ENCODE measurements around the gene GBF1. TPM values are rescaled to one million over a fixed set of nuclear protein-coding genes. Genes with fewer than 3 reads are reported as not detected.
A peak's percentile ranks its signal among the peaks of the same experiment; 100 is the strongest.

The GBF1 gene
- total RNA-seq, 1 donor from 2014 or later: 59.9 TPM

DNA sequence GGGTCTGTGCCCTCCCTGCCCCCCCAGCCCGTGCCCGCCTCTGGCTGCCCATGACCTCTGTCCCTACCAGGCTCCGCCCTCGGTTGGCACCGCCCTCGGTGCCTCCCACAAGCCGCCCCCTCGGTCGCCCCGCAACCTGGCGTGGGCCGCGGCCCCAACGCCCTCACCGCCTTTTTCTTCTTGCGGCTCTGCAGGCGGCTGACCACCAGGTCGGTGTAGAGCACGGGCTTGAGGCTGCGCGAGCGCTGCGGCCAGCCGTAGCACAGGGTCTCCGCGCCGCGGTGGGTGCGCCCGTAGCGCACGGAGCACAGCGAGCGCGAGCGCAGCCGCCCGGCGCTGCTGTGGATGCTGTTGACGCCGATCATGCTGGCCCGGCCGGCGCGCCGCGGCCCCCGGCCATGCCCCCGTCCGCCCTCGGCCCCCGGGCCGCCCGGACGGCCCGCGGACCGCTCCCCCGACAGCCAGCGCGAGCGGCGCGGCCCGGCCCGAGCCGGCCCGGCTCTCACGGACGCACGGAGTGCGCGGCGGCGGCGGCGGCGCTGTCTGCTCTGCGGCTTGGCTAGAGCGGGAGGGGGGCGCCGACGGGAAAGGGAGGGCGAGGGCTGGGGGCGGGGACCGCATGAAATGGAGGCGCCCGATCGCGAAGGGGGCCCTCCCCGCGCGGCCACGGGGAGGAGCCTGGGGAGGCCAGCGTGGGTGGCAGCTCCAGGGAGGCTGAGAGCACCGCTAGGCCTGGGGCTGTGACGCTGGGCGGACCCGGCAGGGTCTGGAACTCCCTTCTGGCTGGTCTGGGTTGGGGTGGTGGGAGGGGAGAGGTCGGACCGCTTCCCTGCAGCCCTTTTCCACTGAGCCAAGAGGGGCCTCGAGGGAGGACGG is 163.6 kb downstream of the GBF1 start:
- peaks cover 3% of the 10 kb centered on the region for H3K36me3 Mint-ChIP-seq (ENCODE audit: unreplicated experiment)
- H3K4me1 Mint-ChIP-seq (ENCODE audit: unreplicated experiment): peaks cover 20% of the 10 kb centered on the region
- DNase-seq (ENCODE audit: extremely low spot score, unreplicated experiment): no peak
- peaks cover 36% of the 10 kb centered on the region for H3K27me3 Mint-ChIP-seq (ENCODE audit: unreplicated experiment)
- no peak overlapping the region for H3K27ac Mint-ChIP-seq (ENCODE audit: unreplicated experiment)
- H3K4me3 Mint-ChIP-seq (ENCODE audit: unreplicated experiment): peak overlapping the region; percentile 52
- TF ChIP-seq, protein P1, sequence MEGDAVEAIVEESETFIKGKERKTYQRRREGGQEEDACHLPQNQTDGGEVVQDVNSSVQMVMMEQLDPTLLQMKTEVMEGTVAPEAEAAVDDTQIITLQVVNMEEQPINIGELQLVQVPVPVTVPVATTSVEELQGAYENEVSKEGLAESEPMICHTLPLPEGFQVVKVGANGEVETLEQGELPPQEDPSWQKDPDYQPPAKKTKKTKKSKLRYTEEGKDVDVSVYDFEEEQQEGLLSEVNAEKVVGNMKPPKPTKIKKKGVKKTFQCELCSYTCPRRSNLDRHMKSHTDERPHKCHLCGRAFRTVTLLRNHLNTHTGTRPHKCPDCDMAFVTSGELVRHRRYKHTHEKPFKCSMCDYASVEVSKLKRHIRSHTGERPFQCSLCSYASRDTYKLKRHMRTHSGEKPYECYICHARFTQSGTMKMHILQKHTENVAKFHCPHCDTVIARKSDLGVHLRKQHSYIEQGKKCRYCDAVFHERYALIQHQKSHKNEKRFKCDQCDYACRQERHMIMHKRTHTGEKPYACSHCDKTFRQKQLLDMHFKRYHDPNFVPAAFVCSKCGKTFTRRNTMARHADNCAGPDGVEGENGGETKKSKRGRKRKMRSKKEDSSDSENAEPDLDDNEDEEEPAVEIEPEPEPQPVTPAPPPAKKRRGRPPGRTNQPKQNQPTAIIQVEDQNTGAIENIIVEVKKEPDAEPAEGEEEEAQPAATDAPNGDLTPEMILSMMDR (IDR thresholded peaks at IDR 0.05): no peak
- no peaks in the 10 kb centered on the region for H3K9me3 Mint-ChIP-seq (ENCODE audit: unreplicated experiment)

DNA sequence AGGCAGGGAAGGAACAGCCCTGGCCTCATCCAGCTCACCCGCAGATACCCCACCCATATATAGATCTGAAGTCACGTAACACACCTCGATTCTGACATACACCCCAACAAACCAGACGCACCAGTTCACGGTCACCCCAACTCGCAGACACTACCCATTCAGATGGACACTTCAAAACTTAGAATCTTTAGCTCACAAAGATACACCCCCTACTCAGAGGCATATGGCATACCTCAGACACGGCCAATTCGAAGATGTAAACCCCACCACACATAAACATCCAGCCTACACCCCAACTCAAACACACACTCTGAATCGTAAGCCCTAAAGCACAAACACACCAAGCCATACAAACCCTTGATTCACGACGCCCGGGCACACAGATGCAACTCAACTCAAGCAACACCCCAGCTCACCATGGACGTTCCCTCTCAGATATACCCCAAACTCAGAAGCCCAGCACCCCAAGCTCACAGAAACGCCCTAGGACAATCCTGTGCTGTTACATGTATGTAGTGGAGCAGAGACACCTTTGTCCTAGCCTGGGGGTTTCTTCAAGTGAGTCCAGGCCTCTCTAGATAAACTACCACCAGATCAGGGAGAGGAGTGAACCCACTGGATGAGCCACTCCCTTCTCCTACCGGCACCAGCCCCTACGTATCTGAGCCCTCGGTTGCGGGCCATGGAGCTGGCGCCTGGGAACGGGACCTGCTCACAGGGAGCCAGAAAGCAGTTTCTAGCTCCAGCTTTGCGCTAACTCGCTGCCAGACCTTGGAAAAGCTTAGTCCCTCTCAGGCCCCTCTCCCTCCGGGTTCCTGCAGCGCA is 164.5 kb downstream of the GBF1 start:
- H3K4me1 Mint-ChIP-seq (ENCODE audit: unreplicated experiment): peaks cover 20% of the 10 kb centered on the region
- H3K36me3 Mint-ChIP-seq (ENCODE audit: unreplicated experiment): peaks cover 3% of the 10 kb centered on the region
- H3K27ac Mint-ChIP-seq (ENCODE audit: unreplicated experiment): no peak overlapping the region
- H3K9me3 Mint-ChIP-seq (ENCODE audit: unreplicated experiment): no peaks in the 10 kb centered on the region
- peaks cover 39% of the 10 kb centered on the region for H3K27me3 Mint-ChIP-seq (ENCODE audit: unreplicated experiment)
- peak overlapping the region; percentile 52 for H3K4me3 Mint-ChIP-seq (ENCODE audit: unreplicated experiment)
- TF ChIP-seq, protein P1 (IDR thresholded peaks at IDR 0.05): no peak
- DNase-seq (ENCODE audit: extremely low spot score, unreplicated experiment): no peak

DNA sequence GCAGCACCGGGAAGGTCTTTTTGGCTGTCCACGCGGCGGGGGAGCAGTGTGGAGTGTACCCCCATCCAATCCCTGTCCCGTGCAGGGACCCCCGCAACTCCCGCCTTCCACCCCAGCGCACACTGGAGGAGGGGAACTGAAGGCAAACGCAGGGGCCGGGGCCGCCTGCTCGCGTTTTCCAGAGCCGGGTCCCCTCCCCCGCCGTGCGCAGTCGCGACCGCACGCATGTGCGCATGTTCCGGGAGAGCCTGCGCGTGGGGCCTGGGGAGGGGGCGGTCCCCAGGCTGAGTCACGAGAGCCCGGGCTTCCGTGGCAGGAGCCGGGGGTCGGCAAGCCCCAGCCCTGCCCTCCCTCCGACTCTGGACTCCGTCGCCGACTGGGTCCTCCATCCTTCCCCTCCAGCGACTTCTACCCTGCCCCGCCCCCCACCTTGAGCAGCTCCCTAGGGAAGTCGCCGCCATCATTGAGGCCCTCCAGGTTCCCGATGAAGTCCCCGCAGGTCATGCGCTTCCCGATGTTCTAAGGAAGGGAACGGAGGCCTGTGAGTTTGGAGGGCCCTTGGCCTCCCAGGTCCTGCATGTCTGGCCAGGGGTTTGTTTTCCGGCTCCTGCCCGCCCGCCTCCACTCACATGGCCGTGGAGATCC is 165.2 kb downstream of the GBF1 start:
- DNase-seq (ENCODE audit: extremely low spot score, unreplicated experiment): no peak
- peak overlapping the region; percentile 56 for H3K4me3 Mint-ChIP-seq (ENCODE audit: unreplicated experiment)
- H3K4me1 Mint-ChIP-seq (ENCODE audit: unreplicated experiment): peaks cover 20% of the 10 kb centered on the region
- peaks cover 3% of the 10 kb centered on the region for H3K36me3 Mint-ChIP-seq (ENCODE audit: unreplicated experiment)
- H3K9me3 Mint-ChIP-seq (ENCODE audit: unreplicated experiment): no peaks in the 10 kb centered on the region
- H3K27ac Mint-ChIP-seq (ENCODE audit: unreplicated experiment): no peak overlapping the region
- H3K27me3 Mint-ChIP-seq (ENCODE audit: unreplicated experiment): peaks cover 39% of the 10 kb centered on the region
- TF ChIP-seq, protein P1 (IDR thresholded peaks at IDR 0.05): no peak

DNA sequence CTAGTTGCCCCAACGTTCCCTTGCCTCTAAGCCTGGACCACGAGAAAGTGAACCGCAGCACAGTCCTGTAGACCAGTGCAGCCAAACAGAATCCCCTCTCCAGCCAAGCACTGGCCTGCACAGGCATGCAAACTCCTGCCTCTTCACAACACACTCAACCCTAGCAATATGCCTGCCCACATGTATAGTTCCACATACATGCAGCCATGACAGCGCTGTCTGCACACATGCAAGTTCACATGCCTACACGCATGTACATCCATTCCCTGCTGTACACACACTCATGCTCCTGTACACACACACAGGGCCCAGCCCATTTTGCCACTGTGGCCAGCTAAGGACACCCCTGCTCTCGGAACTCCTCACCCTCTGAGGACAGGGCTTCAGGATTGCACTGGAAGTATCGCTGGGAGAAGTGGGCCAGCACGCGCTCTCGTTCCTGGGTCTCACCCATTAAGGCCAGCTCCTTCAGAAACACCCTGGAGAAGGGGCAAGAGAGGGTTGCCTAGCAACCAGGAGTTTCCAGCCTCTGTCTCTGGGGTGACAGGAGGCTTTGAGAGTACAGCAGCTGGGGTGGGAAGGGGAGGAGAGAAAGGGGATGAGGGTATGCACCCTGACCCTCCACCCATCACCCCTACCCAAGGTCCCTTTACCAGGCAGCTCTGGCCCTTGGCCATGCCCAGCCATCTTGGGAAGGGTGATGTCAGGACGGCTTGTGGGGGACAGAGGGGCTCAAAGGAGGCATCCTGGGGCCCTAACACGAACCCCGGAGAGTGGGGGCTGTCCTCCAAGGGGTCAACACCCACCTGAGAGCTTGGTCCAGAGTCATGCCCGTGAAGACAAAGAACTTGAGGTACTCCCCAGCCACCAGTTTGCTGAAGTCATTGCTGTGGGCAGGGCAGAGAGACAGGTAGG is 166.3 kb downstream of the GBF1 start:
- H3K9me3 Mint-ChIP-seq (ENCODE audit: unreplicated experiment): no peaks in the 10 kb centered on the region
- peaks cover 42% of the 10 kb centered on the region for H3K27me3 Mint-ChIP-seq (ENCODE audit: unreplicated experiment)
- TF ChIP-seq, protein P1 (IDR thresholded peaks at IDR 0.05): no peak
- H3K4me1 Mint-ChIP-seq (ENCODE audit: unreplicated experiment): peaks cover 20% of the 10 kb centered on the region
- no peak for DNase-seq (ENCODE audit: extremely low spot score, unreplicated experiment)
- peak overlapping the region; percentile 56 for H3K4me3 Mint-ChIP-seq (ENCODE audit: unreplicated experiment)
- H3K27ac Mint-ChIP-seq (ENCODE audit: unreplicated experiment): no peak overlapping the region
- peaks cover 3% of the 10 kb centered on the region for H3K36me3 Mint-ChIP-seq (ENCODE audit: unreplicated experiment)

Data from osteocyte (in vitro differentiated cells).